ENCODE measurements around the gene PIP5KL1.

PIP5KL1 gene

DNA sequence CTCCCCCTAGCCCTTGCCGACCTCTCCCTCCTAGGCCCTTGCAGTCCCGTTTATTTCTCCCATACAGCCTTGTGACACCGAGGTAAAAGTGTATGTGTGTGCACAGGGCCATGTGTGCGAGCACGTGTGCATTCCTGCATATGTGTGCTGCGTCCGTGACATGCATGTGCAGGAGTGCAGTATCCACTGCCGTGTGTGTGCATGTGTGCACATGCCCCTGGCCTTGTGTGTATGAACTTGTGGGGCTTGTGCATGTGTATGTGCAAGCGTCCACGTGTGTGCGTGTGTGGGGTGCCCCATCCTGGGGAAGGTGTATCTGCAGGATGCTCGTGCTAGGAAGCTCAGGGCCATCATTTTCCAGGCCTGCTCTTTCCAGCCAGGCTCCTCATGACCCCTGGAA lies 59.7 kb downstream of the PIP5KL1 start:
- DNase-seq (ENCODE audit: low read depth): no peak

Data from stimulated activated CD8-positive, alpha-beta memory T cell treated with anti-CD3 and anti-CD28 coated beads, Interleukin-7, amount 100 ng/mL, for 24 hours (primary cell).